HEK293T (cell line): ENCODE data around the gene SCN4A.

Experiments used
- CTCF ChIA-PET: fragments of 350-600 bp; formaldehyde crosslinking; extraction: SDS; loops from one replicate; lab custom pipeline; 2021; ENCODE audit warnings: antibody characterized with exemption, inconsistent platforms; lab: Yijun Ruan, JAX
- POLR2A ChIA-PET: fragments of 350-600 bp; formaldehyde crosslinking; extraction: SDS; loops from one replicate; lab custom pipeline; 2020; ENCODE audit warnings: antibody characterized with exemption, inconsistent platforms; lab: Yijun Ruan, JAX
- DNase-seq: peaks from one replicate; pipeline ENCODE4 v3.0.0; 2012; ENCODE audit warnings: mixed read lengths; ENCODE audit errors: extremely low spot score
- ARNT ChIP-seq: fragments of 450-650 bp; IDR thresholded peaks from 2 replicates; pipeline ENCODE4 v1.6.1; 2017; ENCODE audit warnings: mild to moderate bottlenecking
- BHLHE40 ChIP-seq: fragments of 450-650 bp; IDR thresholded peaks from 2 replicates; pipeline ENCODE4 v1.6.1; 2016; ENCODE audit warnings: mild to moderate bottlenecking, moderate library complexity, borderline replicate concordance
- CTBP1 ChIP-seq: fragments of 450-650 bp; IDR thresholded peaks from 2 replicates; pipeline ENCODE4 v1.6.1; 2016; ENCODE audit warnings: borderline replicate concordance
- ELF4 ChIP-seq: fragments of 450-650 bp; IDR thresholded peaks from 2 replicates; pipeline ENCODE4 v1.6.1; 2017; ENCODE audit warnings: antibody characterized with exemption
- FOXA1 ChIP-seq: fragments of 450-650 bp; IDR thresholded peaks from 2 replicates; pipeline ENCODE4 v1.6.1; 2016; ENCODE audit warnings: mild to moderate bottlenecking
- FOXK2 ChIP-seq: fragments of 450-650 bp; IDR thresholded peaks from 2 replicates; pipeline ENCODE4 v1.6.1; 2016; ENCODE audit warnings: mild to moderate bottlenecking
- FOXM1 ChIP-seq: fragments of 450-650 bp; IDR thresholded peaks from 2 replicates; pipeline ENCODE4 v1.6.1; 2017; ENCODE audit warnings: mild to moderate bottlenecking, borderline replicate concordance
- HDGF ChIP-seq: fragments of 450-650 bp; IDR thresholded peaks from 2 replicates; pipeline ENCODE4 v1.6.1; 2017; ENCODE audit warnings: antibody characterized with exemption, borderline replicate concordance
- L3MBTL2 ChIP-seq: fragments of 450-650 bp; conservative IDR thresholded peaks from 2 replicates; pipeline ENCODE4 v1.6.1; 2016; ENCODE audit warnings: mild to moderate bottlenecking
- LEF1 ChIP-seq: fragments of 450-650 bp; IDR thresholded peaks from 2 replicates; pipeline ENCODE4 v1.6.1; 2017; ENCODE audit warnings: mild to moderate bottlenecking, borderline replicate concordance
- NFRKB ChIP-seq: fragments of 450-650 bp; IDR thresholded peaks from 2 replicates; pipeline ENCODE4 v1.6.1; 2016; ENCODE audit warnings: mild to moderate bottlenecking, moderate library complexity
- SP1 ChIP-seq: fragments of 450-650 bp; IDR thresholded peaks from 2 replicates; pipeline ENCODE4 v1.6.1; 2017
- SUZ12 ChIP-seq: fragments of 450-650 bp; IDR thresholded peaks from 2 replicates; pipeline ENCODE4 v1.6.1; 2016; ENCODE audit warnings: mild to moderate bottlenecking
- TARDBP ChIP-seq: fragments of 450-650 bp; IDR thresholded peaks from 2 replicates; pipeline ENCODE4 v1.6.1; 2016
- ZNF384 ChIP-seq: fragments of 450-650 bp; IDR thresholded peaks from 2 replicates; pipeline ENCODE4 v1.6.1; 2016
- TF ChIP-seq, protein P1 (sequence below): fragments of 450-650 bp; IDR thresholded peaks from 2 replicates; pipeline ENCODE4 v1.6.1; 2016

Gene SCN4A

DNA sequence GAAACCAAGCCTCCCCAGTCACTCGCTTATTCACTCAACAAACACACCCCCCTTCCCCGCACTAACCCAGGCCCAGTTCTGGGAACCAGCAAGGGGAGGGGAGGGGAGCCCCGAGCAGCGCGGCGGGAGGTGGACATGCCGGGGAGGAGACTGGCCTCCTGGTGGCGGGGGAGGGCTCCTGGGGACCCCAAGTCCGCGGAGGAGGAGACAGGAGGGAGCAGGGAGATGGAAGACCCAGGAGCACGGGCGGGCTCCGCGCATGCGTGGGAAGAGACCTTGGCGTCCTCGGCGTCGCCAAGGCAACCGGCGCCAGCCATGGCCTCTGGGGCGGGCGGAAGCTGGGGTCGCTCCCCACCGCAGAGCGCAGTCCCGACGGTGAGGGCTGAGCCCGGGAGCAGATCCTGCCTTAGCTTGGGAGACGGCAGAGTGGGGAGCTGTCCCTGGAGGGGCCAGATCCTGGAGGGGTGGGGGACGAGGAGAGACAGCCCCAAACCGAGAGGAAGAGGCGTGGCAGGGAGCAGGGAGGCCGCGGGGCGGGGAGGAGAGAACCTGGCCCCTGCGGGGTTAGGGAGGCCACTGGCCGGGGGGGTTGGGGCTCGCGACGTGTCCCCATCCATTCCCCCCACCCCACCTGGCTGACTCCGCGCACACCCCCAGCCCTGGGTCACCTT, 25.5 kb upstream of the SCN4A start, which contains the start of gene PRR29:
TSS of gene PRR29 (plus strand) at position 302 of the 671 bp plus-strand sequence. CDS start at position 316, 14 bp downstream.
- TF ChIP-seq, protein P1, sequence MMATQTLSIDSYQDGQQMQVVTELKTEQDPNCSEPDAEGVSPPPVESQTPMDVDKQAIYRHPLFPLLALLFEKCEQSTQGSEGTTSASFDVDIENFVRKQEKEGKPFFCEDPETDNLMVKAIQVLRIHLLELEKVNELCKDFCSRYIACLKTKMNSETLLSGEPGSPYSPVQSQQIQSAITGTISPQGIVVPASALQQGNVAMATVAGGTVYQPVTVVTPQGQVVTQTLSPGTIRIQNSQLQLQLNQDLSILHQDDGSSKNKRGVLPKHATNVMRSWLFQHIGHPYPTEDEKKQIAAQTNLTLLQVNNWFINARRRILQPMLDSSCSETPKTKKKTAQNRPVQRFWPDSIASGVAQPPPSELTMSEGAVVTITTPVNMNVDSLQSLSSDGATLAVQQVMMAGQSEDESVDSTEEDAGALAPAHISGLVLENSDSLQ, result no peak
- TF ChIP-seq SUZ12, result no peak
- no peak for TF ChIP-seq SP1
- TF ChIP-seq NFRKB, result no peak
- no peak for TF ChIP-seq FOXA1
- no peak for TF ChIP-seq L3MBTL2
- TF ChIP-seq LEF1, result no peak
- no peak for TF ChIP-seq TARDBP
- TF ChIP-seq HDGF, result no peak
- TF ChIP-seq BHLHE40, result no peak
- TF ChIP-seq ARNT, result no peak
- TF ChIP-seq ELF4, result no peak
- TF ChIP-seq FOXM1, result no peak
- no peak for TF ChIP-seq FOXK2
- TF ChIP-seq CTBP1, result no peak
- TF ChIP-seq ZNF384, result no peak
- ChIA-PET POLR2A (no interaction called here), CTCF (no interaction called here)
- peak; percentile 89 for DNase-seq

DNA sequence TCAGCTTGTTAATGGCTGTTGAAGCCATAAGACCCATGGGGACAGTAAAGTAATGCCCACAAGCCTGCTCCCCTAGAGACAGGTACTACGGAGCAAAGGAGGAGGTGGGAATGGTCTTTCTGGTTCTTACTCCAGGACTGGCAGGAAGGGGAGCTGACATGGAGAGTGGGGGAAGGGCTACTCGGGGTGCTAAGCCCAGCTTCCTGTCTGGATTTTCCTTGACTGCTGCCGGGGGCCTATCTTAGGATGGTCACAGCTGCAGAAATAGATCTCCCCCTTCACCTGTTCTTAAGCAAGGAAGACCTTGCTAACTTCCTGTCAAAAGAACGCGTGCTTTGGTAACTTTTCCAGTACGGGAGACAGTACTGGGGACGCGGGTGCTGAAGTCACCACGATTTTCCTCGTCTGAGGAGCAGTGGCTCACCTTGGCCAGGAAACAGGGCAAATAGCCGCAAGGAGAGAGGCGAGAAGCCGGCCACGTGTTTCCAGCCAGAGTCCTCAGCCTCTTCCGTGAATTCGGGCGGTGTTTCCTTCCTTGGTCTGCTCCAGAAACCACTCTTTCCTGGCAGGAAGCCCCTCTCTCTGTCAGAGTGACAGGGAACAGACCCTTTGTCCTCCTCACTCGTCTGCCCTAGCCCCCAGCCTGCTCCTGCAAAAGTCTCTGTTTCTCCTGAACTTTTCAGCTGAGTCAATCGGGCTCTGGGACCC, 24.8 kb upstream of the SCN4A start:
- ChIA-PET POLR2A (no interaction called here), CTCF (interaction anchor here (0.5 kb wide), 1 partner anchor 16 kb away, joined by 3 read pairs; no protein-coding TSS in a partner anchor)
- no peak for DNase-seq
- no peak for TF ChIP-seq FOXM1
- TF ChIP-seq NFRKB, result no peak
- TF ChIP-seq BHLHE40, result no peak
- TF ChIP-seq TARDBP, result no peak
- TF ChIP-seq ARNT, result no peak
- no peak for TF ChIP-seq HDGF
- TF ChIP-seq, protein P1, result no peak
- no peak for TF ChIP-seq L3MBTL2
- TF ChIP-seq SP1, result no peak

DNA sequence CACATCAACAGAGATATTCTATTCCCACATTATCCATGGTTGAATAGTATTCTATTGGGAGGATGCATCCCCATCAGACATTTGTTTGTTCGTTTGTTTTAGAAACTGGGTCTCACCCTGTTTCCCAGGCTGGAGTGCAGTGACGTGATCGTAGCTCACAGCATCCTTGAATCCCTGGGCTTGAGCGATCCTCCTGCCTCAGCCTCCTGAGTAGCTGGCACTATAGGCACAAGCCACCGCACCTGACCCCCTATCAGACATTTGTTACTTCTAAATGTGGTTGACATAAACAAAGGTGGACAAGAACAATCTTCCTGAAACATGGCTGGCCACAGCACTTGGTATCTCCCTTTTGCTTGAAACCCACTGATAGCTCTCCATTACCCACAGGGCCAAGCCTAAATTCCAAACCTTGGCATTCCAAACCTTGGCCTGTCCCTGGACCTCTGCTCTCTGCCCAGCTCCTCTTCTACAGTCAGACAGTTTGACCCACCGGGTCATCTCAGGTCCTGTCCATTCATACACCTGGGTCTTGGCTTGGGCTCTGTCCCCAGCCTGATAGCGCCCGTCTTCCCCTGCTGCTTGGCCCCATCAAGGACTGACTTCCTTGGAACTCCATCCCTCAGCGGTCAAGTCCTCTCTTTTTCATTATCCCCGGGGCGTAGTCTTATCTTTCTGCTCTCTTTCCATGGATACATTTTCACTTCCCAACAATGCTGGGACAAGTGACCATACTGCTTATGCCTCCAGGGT, 23.9 kb upstream of the SCN4A start:
- no peak for DNase-seq
- ChIA-PET POLR2A (no interaction called here), CTCF (interaction anchor here (0.5 to 0.6 kb wide), 2 partner anchors 15 to 28 kb away, joined by 3 read pairs; no protein-coding TSS in a partner anchor)
- no peak for TF ChIP-seq FOXA1
- no peak for TF ChIP-seq CTBP1
- no peak for TF ChIP-seq TARDBP
- no peak for TF ChIP-seq HDGF
- no peak for TF ChIP-seq ELF4
- no peak for TF ChIP-seq BHLHE40
- TF ChIP-seq FOXM1, result no peak
- no peak for TF ChIP-seq ZNF384
- TF ChIP-seq LEF1, result no peak
- TF ChIP-seq FOXK2, result no peak
- no peak for TF ChIP-seq NFRKB
- TF ChIP-seq L3MBTL2, result no peak
- no peak for TF ChIP-seq SP1
- TF ChIP-seq ARNT, result no peak
- TF ChIP-seq, protein P1, result no peak
- TF ChIP-seq SUZ12, result no peak

DNA sequence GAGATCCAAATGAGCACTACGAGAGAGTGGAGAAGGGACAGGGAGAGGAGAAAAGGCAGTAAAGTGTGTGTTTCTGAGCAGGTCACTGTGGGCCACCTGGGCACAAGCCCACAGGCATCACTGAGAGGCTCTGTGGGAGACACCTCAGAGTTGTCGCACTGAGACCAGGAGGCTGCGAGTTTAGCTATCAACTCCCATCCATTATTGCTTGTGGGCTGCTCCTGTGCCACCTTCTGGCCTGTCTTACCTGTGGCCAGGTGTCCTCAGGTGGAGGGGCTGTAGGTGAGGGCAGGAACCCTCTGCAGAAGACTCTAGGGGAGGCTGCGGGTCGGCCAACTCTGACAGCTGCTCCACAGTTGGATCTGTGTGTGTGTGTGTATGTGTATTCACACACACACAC, 22.9 kb upstream of the SCN4A start:
- TF ChIP-seq ZNF384 (no peak), SUZ12 (no peak), FOXM1 (no peak), FOXA1 (no peak), HDGF (no peak), L3MBTL2 (no peak), SP1 (no peak), CTBP1 (no peak), TARDBP (no peak), NFRKB (no peak), ARNT (no peak), LEF1 (no peak), ELF4 (no peak), FOXK2 (no peak), BHLHE40 (no peak)
- TF ChIP-seq, protein P1, result no peak
- DNase-seq, result no peak
- POLR2A ChIA-PET, result interaction anchor here (1.1 kb wide), 1 partner anchor 10 kb away, joined by 3 read pairs; no protein-coding TSS in a partner anchor
- CTCF ChIA-PET, result no interaction called here
